RWPE2 (cell line): Measurements from ENCODE around the gene DOCK3.
"Not testable (repeated sequence)": the region's sequence is repeated elsewhere in the genome, so short reads cannot be mapped to it uniquely, and the experiment has no call there.

ENCODE experiments used
- ATAC-seq: fragments of 200-7000 bp; cut with Tn5 transposase; 3 replicates; pipeline ENCODE4 v1.9.1; 2021; ENCODE audit warnings: low read depth
- DNase-seq: peaks from one replicate; pipeline ENCODE4 v3.0.0-alpha.2; 2020; ENCODE audit warnings: low spot score
- H3K27ac ChIP-seq: fragments of 450-650 bp; 2 replicates; pipeline ENCODE4 v1.5.1; 2017; ENCODE audit warnings: mild to moderate bottlenecking; ENCODE audit not compliant: poor library complexity, severe bottlenecking
- H3K27me3 ChIP-seq: fragments of 250-450 bp; sonication (Bioruptor Pico); 2 replicates; pipeline ENCODE4 v1.5.1; 2021; ENCODE audit warnings: mild to moderate bottlenecking, moderate library complexity; ENCODE audit not compliant: insufficient read depth, poor library complexity, severe bottlenecking
- H3K36me3 ChIP-seq: fragments of 250-450 bp; sonication (Bioruptor Pico); 2 replicates; pipeline ENCODE4 v1.5.1; 2020; ENCODE audit warnings: low read depth, mild to moderate bottlenecking, moderate library complexity
- H3K4me1 ChIP-seq: fragments of 250-450 bp; sonication (Bioruptor Pico); 2 replicates; pipeline ENCODE4 v1.5.1; 2021; ENCODE audit warnings: mild to moderate bottlenecking, moderate library complexity; ENCODE audit not compliant: insufficient read depth, poor library complexity, severe bottlenecking
- H3K4me3 ChIP-seq: fragments of 250-450 bp; sonication (Bioruptor Pico); 2 replicates; pipeline ENCODE4 v1.5.1; 2021; ENCODE audit warnings: mild to moderate bottlenecking, moderate library complexity; ENCODE audit not compliant: severe bottlenecking
- H3K9me3 ChIP-seq: fragments of 250-450 bp; sonication (Bioruptor Pico); 2 replicates; pipeline ENCODE4 v1.5.1; 2021; ENCODE audit warnings: mild to moderate bottlenecking, moderate library complexity; ENCODE audit not compliant: severe bottlenecking
- CTCF ChIP-seq: fragments of 450-650 bp; IDR thresholded peaks from one replicate; pipeline ENCODE4 v1.5.1; 2017; ENCODE audit warnings: mild to moderate bottlenecking, moderate library complexity; ENCODE audit not compliant: poor library complexity, severe bottlenecking

DOCK3 gene

GRCh38 chr3:50850639-50851511 is 176.1 kb downstream of the DOCK3 start:
- no peaks in the 10 kb centered on the region for H3K4me1 ChIP-seq
- no peak overlapping the region for H3K27ac ChIP-seq
- H3K27me3 ChIP-seq: no peaks in the 10 kb centered on the region
- no peaks in the 10 kb centered on the region for H3K9me3 ChIP-seq
- DNase-seq: no peak
- no peak for ATAC-seq
- no peak overlapping the region for H3K4me3 ChIP-seq
- TF ChIP-seq CTCF: no peak
- no peaks in the 10 kb centered on the region for H3K36me3 ChIP-seq

- Histone ChIP-seq H3K9me3 (no peaks in the 10 kb centered on the region), H3K36me3 (no peaks in the 10 kb centered on the region), H3K4me1 (no peaks in the 10 kb centered on the region), H3K4me3 (no peak overlapping the region), H3K27me3 (no peaks in the 10 kb centered on the region), H3K27ac (no peak overlapping the region)
- DNase-seq (no peak), ATAC-seq (no peak)
- TF ChIP-seq CTCF: no peak
These were observed 179.2 kb downstream of the DOCK3 start for GRCh38 chr3:50853936-50854335.

- Histone ChIP-seq H3K4me3 (no peak overlapping the region), H3K36me3 (no peaks in the 10 kb centered on the region), H3K27ac (no peak overlapping the region), H3K9me3 (no peaks in the 10 kb centered on the region), H3K4me1 (no peaks in the 10 kb centered on the region), H3K27me3 (no peaks in the 10 kb centered on the region)
- TF ChIP-seq CTCF: no peak
- no peak for DNase-seq
- ATAC-seq: no peak
These were observed 187.5 kb downstream of the DOCK3 start for GRCh38 chr3:50862221-50862620.

- H3K27ac ChIP-seq: no peak overlapping the region
- H3K9me3 ChIP-seq: no peaks in the 10 kb centered on the region
- DNase-seq: no peak
- no peaks in the 10 kb centered on the region for H3K36me3 ChIP-seq
- ATAC-seq: no peak
- H3K4me1 ChIP-seq: no peaks in the 10 kb centered on the region
- peaks cover 2% of the 10 kb centered on the region for H3K27me3 ChIP-seq
- TF ChIP-seq CTCF: no peak
- H3K4me3 ChIP-seq: no peak overlapping the region
These were observed 198.8 kb downstream of the DOCK3 start for GRCh38 chr3:50873376-50874157.

GRCh38 chr3:50874876-50875275 is 200.1 kb downstream of the DOCK3 start:
- H3K4me3 ChIP-seq, H3K36me3 ChIP-seq, H3K27me3 ChIP-seq, ATAC-seq, H3K4me1 ChIP-seq, H3K9me3 ChIP-seq, DNase-seq, H3K27ac ChIP-seq: not testable (repeated sequence)
